T follicular helper cell (primary cell): Measurements from ENCODE around the gene CEP112.
"Not testable (repeated sequence)": the region's sequence is repeated elsewhere in the genome, so short reads cannot be mapped to it uniquely, and the experiment has no call there.

Experiments
- DNase-seq: peaks from one replicate; pipeline ENCODE4 v3.0.0-alpha.2; 2020; ENCODE audit warnings: low read depth

CEP112 gene

GRCh38 chr17:65684631-65685030 is 507.3 kb downstream of the CEP112 start:
- DNase-seq = no peak

DNA sequence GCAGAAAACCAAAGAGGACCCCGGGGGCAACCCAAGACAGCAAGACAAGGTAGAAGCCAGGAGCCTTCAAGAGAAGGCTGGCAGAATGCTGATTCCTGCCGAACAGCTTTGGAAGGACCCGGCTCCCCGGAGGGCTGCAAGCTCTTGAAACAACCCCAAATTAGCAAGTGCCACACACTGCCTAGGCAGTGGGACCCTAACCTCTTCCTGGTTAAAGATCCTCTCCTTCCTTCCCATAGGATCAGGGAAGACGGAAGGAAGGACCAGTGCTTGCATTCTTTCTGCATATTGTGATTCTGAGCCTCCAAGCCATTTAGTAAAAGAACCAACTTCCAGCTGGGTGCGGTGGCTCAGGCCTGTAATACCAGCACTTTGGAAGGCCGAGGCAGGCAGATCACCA is 508.5 kb downstream of the CEP112 start:
- DNase-seq = no peak

DNA sequence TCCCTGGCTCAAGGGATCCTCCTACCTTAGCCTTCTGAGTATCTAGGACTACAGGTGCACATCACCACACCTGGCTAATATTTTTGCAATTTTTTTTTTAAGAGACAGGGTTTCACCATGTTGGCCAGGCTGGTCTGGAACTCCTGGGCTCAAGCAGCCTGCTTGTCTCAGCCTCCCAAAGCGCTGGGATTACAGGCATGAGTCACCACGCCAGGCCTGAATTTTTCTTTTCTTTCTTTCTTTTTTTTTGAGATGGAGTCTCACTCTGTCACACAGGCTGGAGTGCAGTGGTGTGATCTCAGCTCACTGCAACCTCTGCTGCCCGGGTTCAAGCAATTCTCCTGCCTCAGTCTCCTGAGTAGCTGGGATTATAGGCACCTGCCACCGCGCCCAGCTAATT is 510.2 kb downstream of the CEP112 start:
- not testable (repeated sequence) for DNase-seq

DNA sequence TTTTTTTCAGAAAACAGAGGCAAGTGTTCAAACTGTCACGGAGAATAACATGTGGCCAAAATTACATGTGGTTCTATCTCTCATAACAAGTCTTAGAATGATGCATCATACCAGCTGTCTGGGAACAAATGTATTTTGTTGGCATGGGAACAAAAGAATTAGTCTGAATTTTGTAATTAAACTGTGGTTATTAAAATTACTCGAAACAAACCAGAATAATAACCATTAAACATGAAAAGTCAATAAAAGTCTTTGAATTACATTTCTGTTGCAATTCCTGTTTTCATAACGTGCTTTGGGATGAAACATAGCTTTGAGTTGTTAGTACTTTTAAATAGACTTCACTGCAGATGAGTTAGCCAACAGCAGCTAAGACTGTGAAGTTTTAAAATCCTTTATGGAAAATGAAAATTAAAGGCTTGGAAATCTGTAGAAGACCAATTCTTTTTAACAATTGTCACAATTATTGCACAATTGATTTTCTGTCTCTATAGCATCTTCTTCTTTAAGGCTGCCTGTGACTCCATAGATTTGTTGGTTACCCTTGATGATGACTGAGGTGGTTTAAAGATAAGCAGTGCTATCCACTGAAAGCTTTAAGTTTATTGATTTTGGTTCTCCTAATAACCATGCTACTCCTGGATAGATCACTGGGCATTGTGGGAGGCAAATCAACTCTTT is 512.6 kb downstream of the CEP112 start:
- no peak for DNase-seq

GRCh38 chr17:65678546-65678945 is 513.4 kb downstream of the CEP112 start:
- no peak for DNase-seq

GRCh38 chr17:65677932-65678331 is 514.0 kb downstream of the CEP112 start:
- DNase-seq = no peak

GRCh38 chr17:65674246-65675045 is 517.5 kb downstream of the CEP112 start:
- DNase-seq = no peak

- no peak for DNase-seq
Measured at GRCh38 chr17:65670667-65671371, 521.1 kb downstream of the CEP112 start.

- no peak for DNase-seq
Measured at GRCh38 chr17:65668211-65668610, 523.7 kb downstream of the CEP112 start.

- DNase-seq = no peak
Measured at GRCh38 chr17:65667656-65668055, 524.3 kb downstream of the CEP112 start.

DNA sequence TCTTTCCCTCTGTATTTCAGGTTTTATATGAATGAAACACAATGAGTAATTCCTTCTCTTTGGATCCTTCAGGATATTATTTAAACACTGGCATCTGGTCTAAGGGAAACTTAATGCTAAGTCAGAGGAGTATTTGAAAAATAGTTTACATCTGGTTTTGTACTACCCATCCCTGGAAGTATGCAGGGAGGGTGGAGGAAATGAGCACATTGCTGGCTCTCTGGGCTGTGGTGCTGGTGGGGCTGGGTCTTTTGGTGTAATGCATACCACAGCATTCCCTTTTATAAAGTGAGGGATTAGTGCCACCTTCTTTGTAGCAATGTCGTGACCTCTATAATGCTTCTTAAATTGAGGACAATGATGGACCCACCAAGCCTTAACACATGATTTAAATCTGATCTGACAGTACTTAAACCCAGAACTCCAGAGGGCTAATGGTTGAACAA is 525.0 kb downstream of the CEP112 start:
- no peak for DNase-seq

DNA sequence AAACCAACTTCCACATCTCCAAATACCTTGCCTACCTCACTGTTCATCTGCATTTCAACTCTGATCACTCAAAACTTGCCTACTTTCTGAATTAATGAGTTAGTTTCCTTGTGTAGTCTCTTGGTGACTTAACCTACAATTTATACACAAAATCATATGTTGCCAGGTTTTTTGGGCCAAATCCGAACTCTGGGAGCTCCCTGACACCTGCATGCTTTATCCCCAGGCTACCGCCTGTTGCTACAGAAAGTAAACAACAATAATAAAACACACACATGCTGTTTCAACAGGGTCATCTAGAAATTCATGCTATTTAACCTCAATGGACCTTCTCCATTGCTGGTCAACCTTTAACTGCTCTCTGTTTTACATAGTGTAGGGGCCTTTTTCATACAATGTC is 526.0 kb downstream of the CEP112 start:
- DNase-seq = no peak

DNA sequence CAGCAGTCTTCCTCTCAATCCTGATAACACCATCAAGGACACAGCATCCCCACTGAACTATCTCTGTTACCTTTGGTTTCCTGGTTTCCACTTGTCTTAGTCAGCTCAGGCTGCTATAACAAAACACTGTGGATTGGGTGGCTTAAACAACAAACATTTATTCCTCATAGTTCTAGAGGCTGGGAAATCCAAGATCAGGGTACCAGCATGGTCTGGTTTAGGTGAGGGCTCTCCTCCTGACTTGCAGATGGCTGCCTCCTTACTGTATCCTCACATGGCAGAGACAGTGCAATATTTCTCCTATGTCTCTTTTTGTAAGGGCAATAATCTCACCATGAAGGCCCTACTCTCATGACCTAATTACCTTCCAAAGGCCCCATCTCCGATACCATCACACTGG is 527.2 kb downstream of the CEP112 start:
- DNase-seq = no peak

GRCh38 chr17:65664266-65664665 is 527.7 kb downstream of the CEP112 start:
- DNase-seq = no peak

- no peak for DNase-seq
Measured at GRCh38 chr17:65662196-65662595, 529.7 kb downstream of the CEP112 start.

GRCh38 chr17:65660947-65661346 is 531.0 kb downstream of the CEP112 start:
- DNase-seq = no peak

GRCh38 chr17:65660078-65660477 is 531.9 kb downstream of the CEP112 start:
- DNase-seq = no peak

- DNase-seq = no peak
Measured at GRCh38 chr17:65659512-65659911, 532.4 kb downstream of the CEP112 start.

GRCh38 chr17:65657251-65657828 is 534.6 kb downstream of the CEP112 start:
- DNase-seq = no peak

- no peak for DNase-seq
Measured at GRCh38 chr17:65656390-65657250, 535.3 kb downstream of the CEP112 start.

GRCh38 chr17:65655706-65656105 is 536.2 kb downstream of the CEP112 start:
- DNase-seq = no peak
